SK-N-SH (cell line): ENCODE data around the gene MX2. TPM values are rescaled to one million over a fixed set of nuclear protein-coding genes. Genes with fewer than 3 reads are reported as not detected.

Source experiments
- CTCF ChIA-PET: fragments of 300-600, 350-600 bp; formaldehyde crosslinking; extraction: SDS; loops from one replicate; lab custom pipeline; 2021; lab: Yijun Ruan, JAX
- POLR2A ChIA-PET: fragments of 350-600 bp; sonication (Branson Sonifier 250); formaldehyde crosslinking; extraction: SDS; loops from one replicate; lab custom pipeline; 2020; ENCODE audit warnings: antibody characterized with exemption, inconsistent platforms; lab: Yijun Ruan, JAX
- DNase-seq: peaks from one replicate; pipeline ENCODE4 v3.0.0; 2012
- H2AFZ ChIP-seq: fragments of 200-600 bp; sonication (generic); 2 replicates; pipeline ENCODE4 v1.8.1; 2016; ENCODE audit warnings: antibody characterized with exemption, mild to moderate bottlenecking, low read depth
- H3F3A ChIP-seq: fragments of 200-600 bp; sonication (generic); replicated peaks from 2 replicates; pipeline ENCODE3; 2016; ENCODE audit warnings: antibody characterized with exemption, mild to moderate bottlenecking; ENCODE audit not compliant: insufficient read depth
- H3K27ac ChIP-seq, 2 experiments: fragments of 200-500 bp in 1 of 2; fragments of 200-600 bp in 1 of 2; sonication (Bioruptor generic) in 1 of 2; sonication (generic), shearing (Covaris generic) in 1 of 2; 2 replicates each; pipeline versions ENCODE4 v1.5.1 to v1.6.1; 2014 to 2016; ENCODE audit warnings: low read depth in 2 of 2, inconsistent platforms in 1 of 2, low read length in 1 of 2, mild to moderate bottlenecking in 1 of 2, mixed read lengths in 1 of 2
- H3K27me3 ChIP-seq: fragments of 200-600 bp; sonication (generic), shearing (Covaris generic); 2 replicates; pipeline ENCODE4 v1.6.1; 2016; ENCODE audit warnings: mixed run types; ENCODE audit not compliant: insufficient read depth
- H3K36me3 ChIP-seq, 2 experiments: fragments of 200-500 bp in 1 of 2; fragments of 200-600 bp in 1 of 2; sonication (Bioruptor generic) in 1 of 2; sonication (generic) in 1 of 2; replicated peaks in 1 of 2; 2 replicates each; pipeline versions ENCODE3 to v1.5.1; 2014 to 2016; ENCODE audit warnings: low read length in 1 of 2, mild to moderate bottlenecking in 1 of 2; ENCODE audit not compliant: insufficient read depth in 2 of 2, control insufficient read depth in 1 of 2
- H3K4me1 ChIP-seq, 2 experiments: fragments of 200-500 bp in 1 of 2; fragments of 200-600 bp in 1 of 2; sonication (Bioruptor generic) in 1 of 2; sonication (generic), shearing (Covaris generic) in 1 of 2; 2 replicates each; pipeline versions ENCODE4 v1.5.1 to v1.6.1; 2014 to 2016; ENCODE audit warnings: low read depth in 1 of 2, low read length in 1 of 2, mixed run types in 1 of 2; ENCODE audit not compliant: insufficient read depth in 2 of 2, control insufficient read depth in 1 of 2
- H3K4me2 ChIP-seq: fragments of 200-600 bp; sonication (generic), shearing (Covaris generic); 2 replicates; pipeline ENCODE4 v1.6.1; 2017; ENCODE audit warnings: mixed run types
- H3K4me3 ChIP-seq, 2 experiments: fragments of 200-500 bp in 1 of 2; fragments of 200-600 bp in 1 of 2; sonication (Bioruptor generic) in 1 of 2; sonication (generic), shearing (Covaris generic) in 1 of 2; 2 replicates each; pipeline versions ENCODE4 v1.5.1 to v1.8.1; 2014 to 2016; ENCODE audit warnings: low read depth in 2 of 2, inconsistent platforms in 1 of 2, low read length in 1 of 2, mild to moderate bottlenecking in 1 of 2, mixed read lengths in 1 of 2, moderate library complexity in 1 of 2
- H3K79me2 ChIP-seq: fragments of 200-600 bp; sonication (generic); 2 replicates; pipeline ENCODE4 v1.8.1; 2017; ENCODE audit warnings: mild to moderate bottlenecking; ENCODE audit not compliant: insufficient read depth
- H3K9ac ChIP-seq: fragments of 200-600 bp; sonication (generic); 2 replicates; pipeline ENCODE4 v1.6.1; 2017; ENCODE audit warnings: mixed run types
- H3K9me2 ChIP-seq: fragments of 200-600 bp; sonication (generic); 2 replicates; pipeline ENCODE4 v1.6.1; 2017; ENCODE audit warnings: mixed run types
- H3K9me3 ChIP-seq: fragments of 200-600 bp; sonication (generic); 2 replicates; pipeline ENCODE4 v1.6.1; 2017; ENCODE audit warnings: mixed run types, mild to moderate bottlenecking, moderate library complexity
- H4K20me1 ChIP-seq: fragments of 200-600 bp; sonication (generic); 2 replicates; pipeline ENCODE4 v1.6.1; 2017; ENCODE audit warnings: mild to moderate bottlenecking, mixed run types; ENCODE audit not compliant: insufficient read depth
- FOSL2 ChIP-seq: IDR thresholded peaks from 2 replicates; pipeline ENCODE4 v1.4.0; 2012; ENCODE audit warnings: low read depth, mild to moderate bottlenecking, moderate library complexity, borderline replicate concordance
- FOXM1 ChIP-seq: IDR thresholded peaks from 2 replicates; pipeline ENCODE4 v1.4.0; 2012; ENCODE audit warnings: low read depth, mild to moderate bottlenecking
- MXI1 ChIP-seq: IDR thresholded peaks from 2 replicates; pipeline ENCODE4 v1.6.1; 2012; ENCODE audit warnings: mild to moderate bottlenecking, low read depth, low read length, improper control_type of control experiment
- RAD21 ChIP-seq: IDR thresholded peaks from 2 replicates; pipeline ENCODE4 v1.6.1; 2012; ENCODE audit warnings: mild to moderate bottlenecking, low read length
- REST ChIP-seq: IDR thresholded peaks from 2 replicates; pipeline ENCODE4 v1.6.1; 2012; ENCODE audit warnings: mild to moderate bottlenecking, low read depth, low read length, moderate library complexity
- RXRA ChIP-seq: IDR thresholded peaks from 2 replicates; pipeline ENCODE4 v1.4.0; 2012; ENCODE audit warnings: low read depth, mild to moderate bottlenecking, borderline replicate concordance
- SIN3A ChIP-seq: IDR thresholded peaks from 2 replicates; pipeline ENCODE4 v1.6.1; 2012; ENCODE audit warnings: low read depth, mild to moderate bottlenecking, low read length, moderate library complexity, borderline replicate concordance
- TAF1 ChIP-seq: IDR thresholded peaks from 2 replicates; pipeline ENCODE4 v1.6.1; 2012; ENCODE audit warnings: low read depth, mild to moderate bottlenecking, low read length, moderate library complexity, borderline replicate concordance
- TEAD4 ChIP-seq: IDR thresholded peaks from 2 replicates; pipeline ENCODE4 v1.4.0; 2012; ENCODE audit warnings: mild to moderate bottlenecking, borderline replicate concordance; ENCODE audit not compliant: insufficient read depth
- USF2 ChIP-seq: fragments of 150-350 bp; IDR thresholded peaks from 2 replicates; pipeline ENCODE4 v1.6.1; 2017; ENCODE audit warnings: antibody characterized with exemption, low read length, low read depth, borderline replicate concordance
- YY1 ChIP-seq: IDR thresholded peaks from 2 replicates; pipeline ENCODE4 v1.4.0; 2012; ENCODE audit warnings: low read depth, mild to moderate bottlenecking
- WGBS: methylation state at CpG from one replicate; pipeline ENCODE4 v1.1.6; 2017; ENCODE audit warnings: low lambda C conversion rate; 5-methylcytosine and 5-hydroxymethylcytosine counted together
- polyA plus RNA-seq, 3 experiments: library from polyadenylated mRNA; depleted of rRNA; stranded (reverse); fragments of >200 nt; gene quantifications; 2 replicates each; pipeline ENCODE4 v1.2.3, GENCODE V29; 2012
- TF ChIP-seq, protein P1 (sequence below): fragments of 200-600 bp; sonication (generic); IDR thresholded peaks from 2 replicates; pipeline ENCODE4 v1.6.1; 2017; ENCODE audit warnings: antibody characterized with exemption, mild to moderate bottlenecking, moderate library complexity
- TF ChIP-seq, protein P2 (sequence below): IDR thresholded peaks from 2 replicates; pipeline ENCODE4 v1.4.0; 2012; ENCODE audit warnings: low read depth, borderline replicate concordance

MX2 gene
- polyA plus RNA-seq, 1 of the 3 experiments (the other 2 are of a cell fraction), result 0.08 TPM

DNA sequence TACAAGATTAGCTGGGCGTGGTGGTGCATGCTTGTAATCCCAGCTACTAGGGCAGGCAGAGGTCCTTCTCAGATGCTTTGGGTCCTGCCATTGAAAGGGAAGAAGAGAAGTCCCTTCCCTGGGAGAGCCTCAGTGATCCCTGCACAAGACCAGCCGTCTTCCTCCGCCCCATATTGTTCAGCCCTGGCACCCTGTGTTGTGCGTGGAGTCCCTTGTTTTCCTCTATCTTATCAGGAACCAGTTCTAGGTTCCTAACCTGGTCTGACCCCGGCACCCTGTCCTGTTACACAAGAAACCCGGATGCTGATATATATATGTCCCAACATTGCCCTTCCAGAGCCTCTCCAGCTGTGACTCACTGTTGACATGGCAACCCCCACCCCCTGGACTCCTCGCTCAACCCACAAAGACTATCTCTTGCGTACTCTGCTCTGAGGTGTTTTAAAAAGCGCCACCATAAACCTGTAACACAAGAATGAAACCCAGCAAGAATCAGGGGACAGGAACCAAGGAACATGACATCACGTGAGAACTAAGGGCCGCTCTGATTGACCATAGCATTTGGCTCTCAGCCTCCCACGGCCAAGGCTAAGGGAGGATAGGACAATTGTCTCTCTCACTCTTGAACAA lies 4.8 kb downstream of the MX2 start (continued):
- TF ChIP-seq USF2 (no peak), TAF1 (no peak), RXRA (no peak), MXI1 (no peak), TEAD4 (no peak)

GRCh38 chr21:41367301-41367944 lies 5.6 kb downstream of the MX2 start:
- CTCF ChIA-PET, result interaction anchor here (0.6 kb wide), 1 partner anchor 84 kb away, joined by 3 read pairs; no protein-coding TSS in a partner anchor
- H3K9me2 ChIP-seq, result no peaks in the 10 kb centered on the region
- H3F3A ChIP-seq, result no peaks in the 10 kb centered on the region
- H3K4me2 ChIP-seq, result no peak overlapping the region
- H4K20me1 ChIP-seq, result no peaks in the 10 kb centered on the region
- H3K79me2 ChIP-seq, result no peaks in the 10 kb centered on the region
- no peak for DNase-seq
- no peaks in the 10 kb centered on the region for H3K36me3 ChIP-seq
- WGBS, result 60% methylated on average over 9 of the region's 9 CpGs
- H3K27me3 ChIP-seq, result 0 out of 2 replicates have a peak, but pooled peaks cover 6% of the 10 kb centered on the region
- no peak for TF ChIP-seq RAD21
- no peak for TF ChIP-seq FOSL2
- TF ChIP-seq YY1, result no peak
- TF ChIP-seq FOXM1, result no peak
- TF ChIP-seq SIN3A, result no peak
- no peak for TF ChIP-seq REST
- TF ChIP-seq, protein P1, sequence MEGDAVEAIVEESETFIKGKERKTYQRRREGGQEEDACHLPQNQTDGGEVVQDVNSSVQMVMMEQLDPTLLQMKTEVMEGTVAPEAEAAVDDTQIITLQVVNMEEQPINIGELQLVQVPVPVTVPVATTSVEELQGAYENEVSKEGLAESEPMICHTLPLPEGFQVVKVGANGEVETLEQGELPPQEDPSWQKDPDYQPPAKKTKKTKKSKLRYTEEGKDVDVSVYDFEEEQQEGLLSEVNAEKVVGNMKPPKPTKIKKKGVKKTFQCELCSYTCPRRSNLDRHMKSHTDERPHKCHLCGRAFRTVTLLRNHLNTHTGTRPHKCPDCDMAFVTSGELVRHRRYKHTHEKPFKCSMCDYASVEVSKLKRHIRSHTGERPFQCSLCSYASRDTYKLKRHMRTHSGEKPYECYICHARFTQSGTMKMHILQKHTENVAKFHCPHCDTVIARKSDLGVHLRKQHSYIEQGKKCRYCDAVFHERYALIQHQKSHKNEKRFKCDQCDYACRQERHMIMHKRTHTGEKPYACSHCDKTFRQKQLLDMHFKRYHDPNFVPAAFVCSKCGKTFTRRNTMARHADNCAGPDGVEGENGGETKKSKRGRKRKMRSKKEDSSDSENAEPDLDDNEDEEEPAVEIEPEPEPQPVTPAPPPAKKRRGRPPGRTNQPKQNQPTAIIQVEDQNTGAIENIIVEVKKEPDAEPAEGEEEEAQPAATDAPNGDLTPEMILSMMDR, result no peak
- TF ChIP-seq, protein P2, sequence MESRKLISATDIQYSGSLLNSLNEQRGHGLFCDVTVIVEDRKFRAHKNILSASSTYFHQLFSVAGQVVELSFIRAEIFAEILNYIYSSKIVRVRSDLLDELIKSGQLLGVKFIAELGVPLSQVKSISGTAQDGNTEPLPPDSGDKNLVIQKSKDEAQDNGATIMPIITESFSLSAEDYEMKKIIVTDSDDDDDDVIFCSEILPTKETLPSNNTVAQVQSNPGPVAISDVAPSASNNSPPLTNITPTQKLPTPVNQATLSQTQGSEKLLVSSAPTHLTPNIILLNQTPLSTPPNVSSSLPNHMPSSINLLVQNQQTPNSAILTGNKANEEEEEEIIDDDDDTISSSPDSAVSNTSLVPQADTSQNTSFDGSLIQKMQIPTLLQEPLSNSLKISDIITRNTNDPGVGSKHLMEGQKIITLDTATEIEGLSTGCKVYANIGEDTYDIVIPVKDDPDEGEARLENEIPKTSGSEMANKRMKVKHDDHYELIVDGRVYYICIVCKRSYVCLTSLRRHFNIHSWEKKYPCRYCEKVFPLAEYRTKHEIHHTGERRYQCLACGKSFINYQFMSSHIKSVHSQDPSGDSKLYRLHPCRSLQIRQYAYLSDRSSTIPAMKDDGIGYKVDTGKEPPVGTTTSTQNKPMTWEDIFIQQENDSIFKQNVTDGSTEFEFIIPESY, result no peak
- H3K4me1 ChIP-seq, result no peaks in the 10 kb centered on the region
- H2AFZ ChIP-seq, result no peak overlapping the region
- no peaks in the 10 kb centered on the region for H3K9me3 ChIP-seq
- no peak overlapping the region for H3K9ac ChIP-seq
- no peak overlapping the region for H3K27ac ChIP-seq
- POLR2A ChIA-PET, result no interaction called here
- H3K4me3 ChIP-seq, result no peak overlapping the region
